Memory B cell (primary cell): ENCODE measurements around the gene SNCAIP.

Source experiments
- ATAC-seq: fragments of 150-1000 bp; cut with Tn5 transposase; 2 replicates; pipeline ENCODE4 v1.10.0; 2021; ENCODE audit warnings: low read depth, mild to moderate bottlenecking, moderate library complexity
- DNase-seq, 2 donors: peaks; one replicate each; pipeline ENCODE4 v3.0.0; 2022; ENCODE audit warnings: low spot score in 2 of 2
- H3K27ac Mint-ChIP-seq: one replicate; pipeline ENCODE4 v1.8.0; 2022; ENCODE audit warnings: mild to moderate bottlenecking, moderate library complexity, mixed read lengths
- H3K27me3 Mint-ChIP-seq: one replicate; pipeline ENCODE4 v1.8.0; 2022; ENCODE audit warnings: mixed read lengths
- H3K36me3 Mint-ChIP-seq: one replicate; pipeline ENCODE4 v1.8.0; 2022; ENCODE audit warnings: mild to moderate bottlenecking, mixed read lengths
- H3K4me1 Mint-ChIP-seq: one replicate; pipeline ENCODE4 v1.8.0; 2022; ENCODE audit warnings: mixed read lengths
- H3K4me3 Mint-ChIP-seq: one replicate; pipeline ENCODE4 v1.8.0; 2022; ENCODE audit warnings: mild to moderate bottlenecking, moderate library complexity, mixed read lengths
- H3K9me3 Mint-ChIP-seq: one replicate; pipeline ENCODE4 v1.8.0; 2022; ENCODE audit warnings: mixed read lengths

Gene SNCAIP

GRCh38 chr5:122447879-122448278 is 135.8 kb downstream of the SNCAIP start:
- ATAC-seq = no peak
- no peak for DNase-seq
- H3K4me3 Mint-ChIP-seq = no peak overlapping the region

GRCh38 chr5:122454541-122454940 is 142.5 kb downstream of the SNCAIP start:
- ATAC-seq = no peak
- no peaks in the 10 kb centered on the region for H3K4me1 Mint-ChIP-seq
- no peak for DNase-seq
- no peak overlapping the region for H3K27ac Mint-ChIP-seq
- peaks cover 8% of the 10 kb centered on the region for H3K27me3 Mint-ChIP-seq
- no peaks in the 10 kb centered on the region for H3K9me3 Mint-ChIP-seq
- H3K36me3 Mint-ChIP-seq = no peaks in the 10 kb centered on the region
- H3K4me3 Mint-ChIP-seq = no peak overlapping the region

More at GRCh38 chr5:122447879-122448278, 135.8 kb downstream of the SNCAIP start:
- no peaks in the 10 kb centered on the region for H3K9me3 Mint-ChIP-seq
- peaks cover 6% of the 10 kb centered on the region for H3K27me3 Mint-ChIP-seq
- no peaks in the 10 kb centered on the region for H3K36me3 Mint-ChIP-seq
- H3K27ac Mint-ChIP-seq = no peak overlapping the region
- no peaks in the 10 kb centered on the region for H3K4me1 Mint-ChIP-seq

- Mint-ChIP-seq H3K27me3 (peaks cover 9% of the 10 kb centered on the region), H3K36me3 (no peaks in the 10 kb centered on the region), H3K4me3 (no peak overlapping the region), H3K9me3 (no peaks in the 10 kb centered on the region), H3K27ac (no peak overlapping the region), H3K4me1 (no peaks in the 10 kb centered on the region)
- no peak for ATAC-seq
- DNase-seq = no peak
Measured at GRCh38 chr5:122455939-122456338, 143.9 kb downstream of the SNCAIP start.

- DNase-seq = no peak
- Mint-ChIP-seq H3K27me3 (peaks cover 9% of the 10 kb centered on the region), H3K4me1 (no peaks in the 10 kb centered on the region), H3K9me3 (no peaks in the 10 kb centered on the region), H3K36me3 (no peaks in the 10 kb centered on the region), H3K27ac (no peak overlapping the region), H3K4me3 (no peak overlapping the region)
- no peak for ATAC-seq
Measured at GRCh38 chr5:122457178-122457826, 145.3 kb downstream of the SNCAIP start.

GRCh38 chr5:122458278-122458872 is 146.3 kb downstream of the SNCAIP start:
- H3K36me3 Mint-ChIP-seq = no peaks in the 10 kb centered on the region
- peaks cover 7% of the 10 kb centered on the region for H3K27me3 Mint-ChIP-seq
- DNase-seq (no peak), ATAC-seq (no peak)
- no peaks in the 10 kb centered on the region for H3K9me3 Mint-ChIP-seq
- H3K4me1 Mint-ChIP-seq = no peaks in the 10 kb centered on the region
- no peak overlapping the region for H3K4me3 Mint-ChIP-seq
- no peak overlapping the region for H3K27ac Mint-ChIP-seq

GRCh38 chr5:122462486-122462885 is 150.4 kb downstream of the SNCAIP start:
- DNase-seq = no peak
- Mint-ChIP-seq H3K4me3 (no peak overlapping the region), H3K36me3 (no peaks in the 10 kb centered on the region), H3K27ac (no peak overlapping the region), H3K4me1 (no peaks in the 10 kb centered on the region), H3K9me3 (no peaks in the 10 kb centered on the region), H3K27me3 (peaks cover 9% of the 10 kb centered on the region)
- no peak for ATAC-seq

- DNase-seq = no peak
- Mint-ChIP-seq H3K27me3 (peaks cover 6% of the 10 kb centered on the region), H3K4me3 (no peak overlapping the region), H3K36me3 (no peaks in the 10 kb centered on the region), H3K9me3 (no peaks in the 10 kb centered on the region), H3K27ac (no peak overlapping the region), H3K4me1 (no peaks in the 10 kb centered on the region)
- no peak for ATAC-seq
Measured at GRCh38 chr5:122463221-122463620, 151.2 kb downstream of the SNCAIP start.

GRCh38 chr5:122464191-122464590 is 152.2 kb downstream of the SNCAIP start:
- H3K4me1 Mint-ChIP-seq = no peaks in the 10 kb centered on the region
- no peak overlapping the region for H3K4me3 Mint-ChIP-seq
- H3K27ac Mint-ChIP-seq = no peak overlapping the region
- peaks cover 6% of the 10 kb centered on the region for H3K27me3 Mint-ChIP-seq
- H3K36me3 Mint-ChIP-seq = no peaks in the 10 kb centered on the region
- ATAC-seq = no peak
- DNase-seq = no peak
- no peaks in the 10 kb centered on the region for H3K9me3 Mint-ChIP-seq

GRCh38 chr5:122465031-122465577 is 153.1 kb downstream of the SNCAIP start:
- H3K36me3 Mint-ChIP-seq = no peaks in the 10 kb centered on the region
- DNase-seq = no peak
- H3K27ac Mint-ChIP-seq = no peak overlapping the region
- peaks cover 6% of the 10 kb centered on the region for H3K27me3 Mint-ChIP-seq
- H3K4me3 Mint-ChIP-seq = no peak overlapping the region
- H3K4me1 Mint-ChIP-seq = no peaks in the 10 kb centered on the region
- no peak for ATAC-seq
- H3K9me3 Mint-ChIP-seq = no peaks in the 10 kb centered on the region

- Mint-ChIP-seq H3K27ac (no peak overlapping the region), H3K4me3 (no peak overlapping the region), H3K4me1 (no peaks in the 10 kb centered on the region), H3K36me3 (no peaks in the 10 kb centered on the region), H3K27me3 (peaks cover 4% of the 10 kb centered on the region), H3K9me3 (no peaks in the 10 kb centered on the region)
- no peak for DNase-seq
- ATAC-seq = no peak
Measured at GRCh38 chr5:122465994-122466393, 154.0 kb downstream of the SNCAIP start.

GRCh38 chr5:122468351-122469116 is 156.5 kb downstream of the SNCAIP start:
- Mint-ChIP-seq H3K27me3 (peaks cover 13% of the 10 kb centered on the region), H3K4me3 (no peak overlapping the region), H3K36me3 (no peaks in the 10 kb centered on the region), H3K4me1 (no peaks in the 10 kb centered on the region), H3K27ac (no peak overlapping the region), H3K9me3 (no peaks in the 10 kb centered on the region)
- DNase-seq (no peak), ATAC-seq (no peak)

- DNase-seq (no peak), ATAC-seq (no peak)
- H3K4me1 Mint-ChIP-seq = no peaks in the 10 kb centered on the region
- H3K27me3 Mint-ChIP-seq = peaks cover 15% of the 10 kb centered on the region
- H3K4me3 Mint-ChIP-seq = no peak overlapping the region
- no peak overlapping the region for H3K27ac Mint-ChIP-seq
- no peaks in the 10 kb centered on the region for H3K9me3 Mint-ChIP-seq
- no peaks in the 10 kb centered on the region for H3K36me3 Mint-ChIP-seq
Measured at GRCh38 chr5:122469384-122469919, 157.4 kb downstream of the SNCAIP start.

- Mint-ChIP-seq H3K9me3 (no peaks in the 10 kb centered on the region), H3K4me1 (no peaks in the 10 kb centered on the region), H3K4me3 (no peak overlapping the region), H3K27ac (no peak overlapping the region), H3K36me3 (no peaks in the 10 kb centered on the region), H3K27me3 (peaks cover 13% of the 10 kb centered on the region)
- ATAC-seq (no peak), DNase-seq (no peak)
Measured at GRCh38 chr5:122470365-122470764, 158.3 kb downstream of the SNCAIP start.
